ENCODE data around the gene MVB12B.

GRCh38 chr9:126417684-126418083, 91.1 kb downstream of the MVB12B start:
- no peak for TF ChIP-seq CTCF (IDR thresholded peaks at IDR 0.05)
- TF ChIP-seq POLR2A (IDR thresholded peaks at IDR 0.05), result no peak
